ENCODE results near the gene HERC4.

Gene HERC4

GRCh38 chr10:68074775-68075549, at the start of gene HERC4:
HERC4 (minus strand) TSS chr10:68075283; CDS start chr10:68073108, 2,175 bp downstream.
- peak; percentile 63 to 95 (median 87) for DNase-seq

GRCh38 chr10:68124718-68125117, 49.6 kb upstream of the HERC4 start:
- DNase-seq, result no peak

GRCh38 chr10:68121852-68122251, 46.8 kb upstream of the HERC4 start:
- DNase-seq, result no peak

GRCh38 chr10:68121020-68121743, 46.1 kb upstream of the HERC4 start:
- DNase-seq, result no peak

GRCh38 chr10:68118657-68119056, 43.6 kb upstream of the HERC4 start:
- DNase-seq, result no peak

GRCh38 chr10:68112837-68113236, 37.8 kb upstream of the HERC4 start:
- DNase-seq, result no peak

GRCh38 chr10:68111584-68111983, 36.5 kb upstream of the HERC4 start:
- no peak for DNase-seq

- no peak for DNase-seq
Measured at GRCh38 chr10:68110027-68110426, 34.9 kb upstream of the HERC4 start.

- no peak for DNase-seq
Measured at GRCh38 chr10:68109331-68109730, 34.2 kb upstream of the HERC4 start, which contains the start of gene MYPN. MYPN (plus strand) TSS chr10:68109488; CDS start chr10:68121439, 11,951 bp downstream.

- no peak for DNase-seq
Measured at GRCh38 chr10:68108653-68109052, 33.6 kb upstream of the HERC4 start.

- DNase-seq, result no peak
Measured at GRCh38 chr10:68108051-68108450, 33.0 kb upstream of the HERC4 start.

GRCh38 chr10:68107651-68108050, 32.6 kb upstream of the HERC4 start:
- no peak for DNase-seq

- no peak for DNase-seq
Measured at GRCh38 chr10:68106656-68107055, 31.6 kb upstream of the HERC4 start.

- peak in 4 of 56 donors; percentile 0 to 7 (median 4) for DNase-seq
Measured at GRCh38 chr10:68105820-68106219, 30.7 kb upstream of the HERC4 start.

GRCh38 chr10:68103901-68104300, 28.8 kb upstream of the HERC4 start:
- no peak for DNase-seq

- DNase-seq, result no peak
Measured at GRCh38 chr10:68103261-68103878, 28.3 kb upstream of the HERC4 start.

GRCh38 chr10:68101066-68101465, 26.0 kb upstream of the HERC4 start:
- DNase-seq, result no peak

GRCh38 chr10:68099736-68100135, 24.7 kb upstream of the HERC4 start:
- DNase-seq, result no peak

GRCh38 chr10:68096913-68097516, 21.9 kb upstream of the HERC4 start:
- DNase-seq, result peak in 3 of 56 donors; percentile 6 to 31 (median 9)

GRCh38 chr10:68095153-68095552, 20.1 kb upstream of the HERC4 start:
- DNase-seq, result no peak

GRCh38 chr10:68092512-68092911, 17.4 kb upstream of the HERC4 start:
- no peak for DNase-seq

- DNase-seq, result no peak
Measured at GRCh38 chr10:68090586-68090985, 15.5 kb upstream of the HERC4 start.
